ENCODE data around the gene MUC20.
"Not testable (repeated sequence)": the region's sequence is repeated elsewhere in the genome, so short reads cannot be mapped to it uniquely, and the experiment has no call there.

DNA sequence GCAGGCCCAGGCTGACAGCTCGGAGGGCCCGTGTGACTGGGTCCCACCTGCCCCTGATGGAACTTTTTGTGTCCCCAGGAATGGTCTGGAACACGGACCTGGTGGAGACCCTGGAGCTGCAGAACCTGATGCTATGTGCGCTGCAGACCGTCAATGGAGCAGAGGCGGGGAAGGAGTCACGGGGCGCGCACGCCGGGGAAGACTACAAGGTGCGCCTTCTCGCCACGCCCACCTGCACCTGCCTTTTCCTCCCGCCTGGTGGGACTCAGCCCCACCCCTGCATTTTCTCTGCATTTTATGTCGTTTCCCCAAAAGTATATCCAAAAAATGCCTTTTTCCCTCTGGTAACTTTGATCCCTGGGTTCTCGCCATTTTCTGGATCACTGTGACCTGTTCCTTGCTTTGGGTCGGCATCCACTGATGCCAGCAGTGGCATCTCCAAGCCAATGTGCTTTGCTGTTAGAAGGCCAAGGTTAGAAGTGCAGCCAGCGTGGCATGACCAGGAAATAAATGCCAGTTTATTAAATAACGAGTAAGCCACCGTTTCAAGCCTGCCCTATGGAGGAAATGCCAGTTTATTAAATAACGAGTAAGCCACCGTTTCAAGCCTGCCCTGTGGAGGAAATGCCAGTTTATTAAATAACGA is 39.2 kb upstream of the MUC20 start:
- not testable (repeated sequence) for TF ChIP-seq CTCF, EP300, POLR2A (IDR thresholded peaks at IDR 0.05)

Data from ovary (tissue), 3 donors.